ENCODE results near the gene PPA2. TPM values are rescaled to one million over a fixed set of nuclear protein-coding genes. Genes with fewer than 3 reads are reported as not detected.
A peak's percentile ranks its signal among the peaks of the same experiment; 100 is the strongest.

PPA2 gene
- total and polyA plus RNA-seq, 12 donors = 61.7 to 342 (median 112) TPM

GRCh38 chr4:105430811-105431210, 43.1 kb downstream of the PPA2 start:
- no peak overlapping the region for H3K27ac ChIP-seq

DNA sequence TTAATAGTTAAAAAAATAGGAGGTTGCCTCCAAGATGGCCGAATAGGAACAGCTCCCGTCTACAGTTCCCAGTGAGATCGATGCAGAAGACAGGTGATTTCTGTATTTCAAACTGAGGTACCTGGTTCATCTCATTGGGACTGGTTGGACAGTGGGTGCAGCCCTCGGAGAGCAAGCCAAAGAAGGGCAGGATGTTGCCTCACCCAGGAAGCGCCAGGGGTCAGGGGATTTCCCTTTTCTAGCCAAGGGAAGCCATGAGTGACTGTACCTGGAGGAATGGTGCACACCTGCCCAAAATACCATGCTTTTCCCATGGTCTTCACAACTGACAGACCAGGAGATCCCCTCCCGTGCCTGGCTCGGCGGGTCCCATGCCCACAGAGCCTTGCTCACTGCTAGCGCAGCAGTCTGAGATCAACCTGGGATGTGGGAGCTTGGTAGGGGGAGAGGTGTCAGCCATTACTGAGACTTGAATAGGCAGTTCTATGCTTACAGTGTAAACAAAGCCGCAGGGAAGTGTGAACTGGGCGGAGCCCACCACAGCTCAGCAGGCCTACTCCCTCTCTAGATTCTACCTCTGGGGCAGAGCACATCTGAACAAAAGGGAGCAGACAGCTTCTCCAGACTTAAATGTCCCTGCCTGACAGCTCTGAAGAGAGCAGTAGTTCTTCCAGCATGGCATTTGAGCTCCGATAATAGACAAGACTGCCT, 47.5 kb downstream of the PPA2 start:
- intact Hi-C loops (cut with DNase I) = no loop called here
- H3K36me3 ChIP-seq (replicated peaks in 1 of 2) = no peaks in the 10 kb centered on the region
- no peak for TF ChIP-seq CTCF (IDR thresholded peaks at IDR 0.05)
- TF ChIP-seq POLR2A (IDR thresholded peaks at IDR 0.05) = no peak
- no peak for DNase-seq
- H3K4me3 ChIP-seq = no peak overlapping the region
- H3K27me3 ChIP-seq = no peaks in the 10 kb centered on the region
- no peaks in the 10 kb centered on the region for H3K4me1 ChIP-seq (replicated peaks in 1 of 2)
- H3K9me3 ChIP-seq (replicated peaks in 1 of 3) = no peaks in the 10 kb centered on the region
- no peak overlapping the region for H3K27ac ChIP-seq
- 90 to 95% (median 92%) methylated on average over 10 to 12 of the region's 12 CpGs for WGBS, 4 donors

More at GRCh38 chr4:105430811-105431210, 43.1 kb downstream of the PPA2 start:
- intact Hi-C loops (cut with DNase I) = no loop called here
- WGBS, 4 donors = 0 to 78% (median 51%) methylated on average over 1 of the region's 1 CpG
- no peak for DNase-seq
- H3K27me3 ChIP-seq = no peaks in the 10 kb centered on the region
- no peaks in the 10 kb centered on the region for H3K9me3 ChIP-seq (replicated peaks in 1 of 3)
- H3K36me3 ChIP-seq (replicated peaks in 1 of 2) = peaks cover 0 to 7% of the 10 kb centered on the region in 2 donors
- no peak overlapping the region for H3K4me3 ChIP-seq
- TF ChIP-seq POLR2A (IDR thresholded peaks at IDR 0.05) (no peak), CTCF (IDR thresholded peaks at IDR 0.05) (no peak)
- no peaks in the 10 kb centered on the region for H3K4me1 ChIP-seq (replicated peaks in 1 of 2)

GRCh38 chr4:105422207-105422920, 51.5 kb downstream of the PPA2 start:
- TF ChIP-seq POLR2A (IDR thresholded peaks at IDR 0.05) (no peak), CTCF (IDR thresholded peaks at IDR 0.05) (no peak)
- Histone ChIP-seq H3K36me3 (replicated peaks in 1 of 2) (no peaks in the 10 kb centered on the region), H3K4me3 (no peak overlapping the region), H3K4me1 (replicated peaks in 1 of 2) (no peaks in the 10 kb centered on the region), H3K9me3 (replicated peaks in 1 of 3) (no peaks in the 10 kb centered on the region), H3K27me3 (no peaks in the 10 kb centered on the region), H3K27ac (no peak overlapping the region)
- no peak for DNase-seq
- 63 to 98% (median 81%) methylated on average over 3 of the region's 3 CpGs for WGBS, 4 donors
- intact Hi-C loops (cut with DNase I) = no loop called here

DNA sequence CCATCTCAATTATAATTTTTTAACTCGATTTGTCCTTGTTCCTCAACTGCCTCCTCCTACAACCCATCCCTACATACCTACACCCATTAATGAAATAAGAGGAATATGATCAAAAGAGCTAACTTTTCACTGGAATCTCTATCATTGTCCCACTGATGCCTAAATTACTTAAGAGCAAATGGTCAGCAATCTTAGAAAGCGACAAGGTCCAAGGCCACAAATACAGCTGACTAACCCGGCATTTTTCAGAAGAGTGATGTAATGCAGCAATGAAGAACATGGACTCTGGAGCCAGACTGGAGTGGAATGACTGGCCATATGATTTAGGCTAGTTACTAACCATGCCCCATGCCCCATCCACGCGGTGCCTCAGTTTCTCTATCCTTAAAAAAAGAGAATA, 56.2 kb downstream of the PPA2 start:
- Histone ChIP-seq H3K9me3 (replicated peaks in 1 of 3) (no peaks in the 10 kb centered on the region), H3K4me1 (replicated peaks in 1 of 2) (no peaks in the 10 kb centered on the region), H3K36me3 (replicated peaks in 1 of 2) (peaks cover 0 to 7% of the 10 kb centered on the region in 2 donors), H3K27ac (no peak overlapping the region), H3K4me3 (no peak overlapping the region), H3K27me3 (no peaks in the 10 kb centered on the region)
- peak in 5 of 7 donors; percentile 23 to 36 (median 25) for DNase-seq
- intact Hi-C loops (cut with DNase I) = no loop called here
- TF ChIP-seq POLR2A (IDR thresholded peaks at IDR 0.05) = no peak
- TF ChIP-seq CTCF (IDR thresholded peaks at IDR 0.05) = no peak
- 70 to 74% (median 71%) methylated on average over 5 of the region's 5 CpGs for WGBS, 4 donors

Data from adrenal gland (tissue), 12 donors.